Neuronal stem cell (in vitro differentiated cells): ENCODE measurements around the gene S100A4.

Experiments used
- DNase-seq: peaks from one replicate; pipeline ENCODE4 v3.0.0-alpha.2; 2013; ENCODE audit warnings: low spot score
- H2AFZ ChIP-seq: one replicate; pipeline ENCODE4 v1.6.1; 2013; ENCODE audit warnings: mild to moderate bottlenecking, low read length, inconsistent platforms
- H2AK5ac ChIP-seq: 2 replicates; pipeline ENCODE4 v1.6.1; 2013; ENCODE audit warnings: low read depth, mild to moderate bottlenecking, inconsistent platforms, low read length, moderate library complexity, mixed read lengths
- H2BK120ac ChIP-seq: 2 replicates; pipeline ENCODE4 v1.6.1; 2013; ENCODE audit warnings: low read depth, mild to moderate bottlenecking, inconsistent platforms, low read length, moderate library complexity, mixed read lengths
- H2BK12ac ChIP-seq: one replicate; pipeline ENCODE4 v1.6.1; 2013; ENCODE audit warnings: low read length, inconsistent platforms
- H2BK15ac ChIP-seq: 2 replicates; pipeline ENCODE4 v1.6.1; 2013; ENCODE audit warnings: mild to moderate bottlenecking, low read length, inconsistent platforms, mixed read lengths
- H2BK5ac ChIP-seq: one replicate; pipeline ENCODE4 v1.6.1; 2013; ENCODE audit warnings: inconsistent platforms, mild to moderate bottlenecking, low read length, moderate library complexity
- H3K14ac ChIP-seq: one replicate; pipeline ENCODE4 v1.6.1; 2013; ENCODE audit warnings: low read length, inconsistent platforms
- H3K18ac ChIP-seq: 2 replicates; pipeline ENCODE4 v1.6.1; 2013; ENCODE audit warnings: low read length, inconsistent platforms
- H3K23ac ChIP-seq: 2 replicates; pipeline ENCODE4 v1.6.1; 2013; ENCODE audit warnings: low read depth, mild to moderate bottlenecking, mixed read lengths, low read length, inconsistent platforms; ENCODE audit not compliant: poor library complexity
- H3K27ac ChIP-seq: replicated peaks from 3 replicates; pipeline ENCODE4 v1.5.1; 2013; ENCODE audit warnings: low read length, inconsistent platforms
- H3K27me3 ChIP-seq, 3 experiments: 2 replicates each; pipeline ENCODE4 v1.6.1; 2013; ENCODE audit warnings: low read length in 3 of 3, mild to moderate bottlenecking in 2 of 3, inconsistent platforms in 1 of 3, low read depth in 1 of 3, mixed read lengths in 1 of 3, moderate library complexity in 1 of 3; ENCODE audit not compliant: control insufficient read depth in 3 of 3, insufficient read depth in 3 of 3
- H3K36me3 ChIP-seq, 2 donors: replicated peaks in 1 of 2; 2 replicates each; pipeline ENCODE4 v1.6.1; 2013; ENCODE audit warnings: low read length in 2 of 2; ENCODE audit not compliant: control insufficient read depth in 2 of 2, insufficient read depth in 2 of 2
- H3K4ac ChIP-seq: 2 replicates; pipeline ENCODE4 v1.6.1; 2013; ENCODE audit warnings: inconsistent platforms, mild to moderate bottlenecking, low read length, moderate library complexity
- H3K4me1 ChIP-seq, 2 donors: 1 replicate in 1 of 2; 2 replicates in 1 of 2; pipeline ENCODE4 v1.6.1; 2013; ENCODE audit warnings: low read length in 2 of 2, low read depth in 1 of 2; ENCODE audit not compliant: control insufficient read depth in 2 of 2, insufficient read depth in 1 of 2
- H3K4me2 ChIP-seq: one replicate; pipeline ENCODE4 v1.6.1; 2013; ENCODE audit warnings: mild to moderate bottlenecking, low read length, inconsistent platforms; ENCODE audit not compliant: insufficient read depth, poor library complexity, severe bottlenecking
- H3K4me3 ChIP-seq, 2 donors: 2 replicates each; pipeline ENCODE4 v1.5.1; 2013; ENCODE audit warnings: low read length in 2 of 2, mild to moderate bottlenecking in 2 of 2, inconsistent platforms in 1 of 2, moderate library complexity in 1 of 2
- H3K79me1 ChIP-seq: one replicate; pipeline ENCODE4 v1.6.1; 2013; ENCODE audit warnings: low read depth, mild to moderate bottlenecking, inconsistent platforms, low read length, moderate library complexity
- H3K9ac ChIP-seq: one replicate; pipeline ENCODE4 v1.6.1; 2013; ENCODE audit warnings: mild to moderate bottlenecking, low read depth, low read length, inconsistent platforms; ENCODE audit not compliant: poor library complexity
- H3K9me3 ChIP-seq, 2 donors: replicated peaks in 1 of 2; 2 replicates each; pipeline versions ENCODE3 to v1.6.1; 2013; ENCODE audit warnings: low read length in 2 of 2, mild to moderate bottlenecking in 2 of 2, inconsistent platforms in 1 of 2, low read depth in 1 of 2, mixed read lengths in 1 of 2, moderate library complexity in 1 of 2; ENCODE audit not compliant: control insufficient read depth in 2 of 2, insufficient read depth in 1 of 2
- H4K8ac ChIP-seq: one replicate; pipeline ENCODE4 v1.6.1; 2013; ENCODE audit warnings: low read depth, mild to moderate bottlenecking, inconsistent platforms, low read length, moderate library complexity
- H4K91ac ChIP-seq: one replicate; pipeline ENCODE4 v1.6.1; 2013; ENCODE audit warnings: low read length, low read depth, mild to moderate bottlenecking, inconsistent platforms; ENCODE audit not compliant: poor library complexity
- whole genome bisulfite sequencing, 2 donors: extraction: QIAGEN DNeasy Blood & Tissue Kit; methylation state at CpG; one replicate each; pipeline ENCODE4 v1.1.7; 2013; ENCODE audit warnings: missing lambda C conversion rate in 2 of 2, mixed read lengths in 1 of 2; ENCODE audit not compliant: insufficient read length in 2 of 2, insufficient replicate concordance in 1 of 2; ENCODE audit errors: extremely low coverage in 2 of 2; 5-methylcytosine and 5-hydroxymethylcytosine counted together

The S100A4 gene

DNA sequence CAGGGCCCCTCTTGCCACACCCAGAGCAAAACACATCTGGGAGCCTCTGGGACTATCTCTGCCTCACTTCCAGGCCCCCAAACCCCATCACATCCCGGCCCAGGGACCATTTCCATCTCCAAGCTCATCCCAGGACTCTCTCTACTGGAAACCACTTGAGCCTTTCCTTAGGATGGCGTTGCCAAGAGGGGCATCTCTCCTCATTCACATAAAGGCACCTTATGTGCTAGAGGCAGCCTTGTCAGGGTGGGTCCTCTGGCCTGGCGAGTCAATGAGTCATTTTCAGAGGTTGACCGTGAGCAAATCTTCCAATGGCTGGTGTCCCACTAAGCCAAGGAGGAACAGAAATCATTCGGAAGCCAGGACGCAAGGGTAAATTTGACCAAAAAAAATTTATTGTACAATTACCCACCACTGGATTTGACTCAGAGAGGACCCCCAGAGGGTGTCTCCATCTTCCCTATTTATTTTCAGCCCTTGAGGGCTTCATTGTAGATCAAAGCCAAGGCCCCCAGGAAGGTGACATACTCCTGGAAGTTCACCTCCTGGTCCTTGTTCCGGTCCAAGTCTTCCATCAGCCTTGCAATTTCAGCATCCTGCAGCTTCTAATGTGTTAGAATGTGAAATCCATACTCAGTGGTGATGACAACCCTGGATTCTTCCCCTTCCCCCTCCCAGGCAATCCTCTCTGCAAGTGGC is 11.2 kb downstream of the S100A4 start:
- Histone ChIP-seq H4K8ac (no peak overlapping the region), H3K4me3 (no peak overlapping the region), H4K91ac (no peak overlapping the region), H3K18ac (no peak overlapping the region), H2BK12ac (no peak overlapping the region), H3K27me3 (peaks cover 0 to 44% (median 3%) of the 10 kb centered on the region in 3 experiments), H2AFZ (no peak overlapping the region), H3K4ac (no peak overlapping the region), H3K9ac (no peak overlapping the region), H3K4me1 (peaks cover 0 to 30% of the 10 kb centered on the region in 2 donors), H2BK120ac (no peak overlapping the region), H2BK15ac (no peak overlapping the region), H2BK5ac (peak overlapping the region; percentile 35), H3K27ac (no peak overlapping the region), H3K4me2 (no peak overlapping the region), H3K14ac (no peak overlapping the region), H3K79me1 (no peaks in the 10 kb centered on the region), H3K36me3 (no peaks in the 10 kb centered on the region), H2AK5ac (peak overlapping the region; percentile 99), H3K9me3 (no peaks in the 10 kb centered on the region), H3K23ac (no peak overlapping the region)
- DNase-seq, result no peak
- no CpG with 5 or more reads among the region's 7 CpGs for WGBS, 2 donors

DNA sequence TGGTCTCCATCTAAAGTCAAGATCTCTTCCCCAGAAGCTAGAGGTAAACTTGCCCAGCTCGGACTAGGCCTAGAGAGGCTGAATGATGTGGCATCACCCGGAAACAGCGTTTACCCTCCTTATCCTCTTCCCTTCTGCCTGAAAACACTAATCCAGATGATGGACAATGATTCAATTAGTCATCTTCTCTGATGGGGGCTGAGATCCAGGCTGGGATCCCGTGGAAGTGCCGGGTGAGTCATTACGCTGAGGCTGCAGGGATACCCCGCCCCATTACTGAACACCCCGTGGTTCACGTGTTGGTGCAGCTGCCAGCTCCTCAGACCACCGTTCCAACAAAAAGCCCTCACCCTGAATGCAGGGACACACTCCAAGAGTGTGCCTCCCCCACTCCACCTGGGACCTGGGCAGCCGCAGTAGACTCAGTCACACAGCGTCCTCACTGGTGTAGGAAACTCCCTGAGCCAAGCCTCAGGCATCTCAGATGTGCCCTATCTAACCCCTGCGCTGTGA is 11.9 kb downstream of the S100A4 start:
- Histone ChIP-seq H3K18ac (peak overlapping the region; percentile 15), H2BK15ac (peak overlapping the region; percentile 11), H3K79me1 (no peaks in the 10 kb centered on the region), H3K9me3 (no peaks in the 10 kb centered on the region), H3K27ac (peak overlapping the region; percentile 8), H3K27me3 (peaks cover 0 to 44% (median 3%) of the 10 kb centered on the region in 3 experiments), H3K36me3 (no peaks in the 10 kb centered on the region), H2BK120ac (no peak overlapping the region), H2AFZ (peak overlapping the region; percentile 83), H3K14ac (no peak overlapping the region), H4K91ac (no peak overlapping the region), H4K8ac (no peak overlapping the region), H2BK12ac (no peak overlapping the region), H2BK5ac (peak overlapping the region; percentile 35), H3K4me1 (peaks cover 0 to 30% of the 10 kb centered on the region in 2 donors), H3K4me3 (no peak overlapping the region), H3K4me2 (no peak overlapping the region), H3K4ac (no peak overlapping the region), H2AK5ac (peak overlapping the region; percentile 94), H3K23ac (no peak overlapping the region), H3K9ac (no peak overlapping the region)
- no peak for DNase-seq
- no CpG with 5 or more reads among the region's 13 CpGs for WGBS, 2 donors

DNA sequence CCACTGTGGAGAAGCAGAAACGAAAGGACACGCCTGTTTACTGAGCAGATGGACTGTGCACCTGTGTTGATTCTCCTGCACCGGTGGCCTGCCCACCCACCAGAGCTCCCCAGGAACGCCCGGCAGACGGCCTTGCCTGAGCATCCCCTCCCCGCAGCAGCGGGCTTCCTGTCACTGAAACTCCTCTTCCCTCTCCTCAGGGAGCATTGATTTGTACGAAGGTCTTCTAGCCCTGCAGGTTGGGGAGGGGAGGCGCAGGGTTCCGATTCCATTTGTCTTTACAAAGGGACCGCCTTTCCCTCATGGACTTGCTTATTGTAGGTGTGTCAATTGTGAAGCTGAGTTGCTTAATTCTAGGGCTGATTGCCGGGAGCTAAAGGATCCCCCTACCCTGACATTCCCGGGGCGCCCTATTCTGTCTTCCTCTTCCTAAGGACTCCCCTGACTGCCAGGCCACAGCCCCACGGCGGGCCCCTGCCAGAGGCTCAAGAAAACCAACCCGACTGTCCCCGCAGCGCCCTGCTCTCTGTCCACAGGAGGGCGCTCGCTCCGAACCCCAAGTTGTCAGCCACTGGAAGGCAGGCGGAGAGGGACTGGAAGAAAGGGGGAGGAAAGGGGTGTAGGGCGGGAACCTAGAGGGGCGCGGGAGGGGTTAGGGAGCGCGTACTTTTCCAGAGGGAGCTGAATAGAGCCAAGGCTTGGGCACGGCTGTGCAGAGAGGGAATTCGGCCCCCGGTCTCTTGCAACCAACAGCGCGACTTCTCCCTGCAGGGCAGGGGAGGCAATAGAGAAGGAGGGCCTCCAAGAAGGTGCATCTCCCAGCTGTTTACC is 12.6 kb downstream of the S100A4 start:
- Histone ChIP-seq H2BK15ac (no peak overlapping the region), H4K91ac (no peak overlapping the region), H3K4me3 (no peak overlapping the region), H3K27ac (peak overlapping the region; percentile 8), H3K23ac (peak overlapping the region; percentile 38), H2BK12ac (no peak overlapping the region), H3K9me3 (no peaks in the 10 kb centered on the region), H3K4me1 (peaks cover 0 to 26% of the 10 kb centered on the region in 2 donors), H3K14ac (no peak overlapping the region), H3K9ac (no peak overlapping the region), H3K79me1 (no peaks in the 10 kb centered on the region), H2BK5ac (peak overlapping the region; percentile 35), H3K4me2 (peak overlapping the region; percentile 32), H3K27me3 (peaks cover 0 to 44% (median 3%) of the 10 kb centered on the region in 3 experiments), H3K18ac (peak overlapping the region; percentile 39), H2AK5ac (peak overlapping the region; percentile 94), H3K36me3 (no peaks in the 10 kb centered on the region), H3K4ac (no peak overlapping the region), H2AFZ (peak overlapping the region; percentile 83), H4K8ac (no peak overlapping the region), H2BK120ac (no peak overlapping the region)
- WGBS, 2 donors, result no CpG with 5 or more reads among the region's 34 CpGs
- DNase-seq, result peak; percentile 94

DNA sequence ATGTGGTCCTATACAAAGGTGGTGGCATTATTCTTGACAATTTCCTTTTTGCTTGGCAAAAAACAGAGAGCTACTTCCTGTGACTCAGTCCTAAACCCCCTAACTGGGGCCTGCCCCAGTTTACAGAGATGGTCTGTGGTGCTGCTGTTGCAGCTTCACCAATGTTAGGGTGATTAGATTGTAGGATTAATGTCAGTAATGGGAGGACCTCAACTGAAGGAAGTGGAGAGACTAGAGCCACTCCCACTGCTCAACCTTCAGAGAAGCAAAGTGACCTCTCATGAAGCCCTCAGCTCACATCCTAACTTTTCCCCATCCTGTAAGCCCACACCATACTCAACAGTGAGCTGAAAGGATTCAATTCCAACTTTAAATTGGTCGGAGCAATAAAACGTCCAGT is 13.4 kb downstream of the S100A4 start:
- no peak overlapping the region for H4K91ac ChIP-seq
- WGBS, 2 donors, result no CpG with 5 or more reads among the region's 2 CpGs

More for the DNA sequence above, 13.4 kb downstream of the S100A4 start:
- Histone ChIP-seq H2BK12ac (no peak overlapping the region), H3K27me3 (peaks cover 0 to 41% (median 3%) of the 10 kb centered on the region in 3 experiments), H2AFZ (no peak overlapping the region), H2BK5ac (no peak overlapping the region), H3K23ac (no peak overlapping the region), H3K4me2 (no peak overlapping the region), H4K8ac (no peak overlapping the region), H3K27ac (no peak overlapping the region), H2BK120ac (no peak overlapping the region), H3K79me1 (no peaks in the 10 kb centered on the region), H3K18ac (no peak overlapping the region), H3K4ac (no peak overlapping the region), H2AK5ac (no peak overlapping the region), H3K4me3 (no peak overlapping the region), H3K36me3 (no peaks in the 10 kb centered on the region), H3K9ac (no peak overlapping the region), H3K4me1 (peaks cover 0 to 25% of the 10 kb centered on the region in 2 donors), H3K9me3 (no peaks in the 10 kb centered on the region), H3K14ac (no peak overlapping the region), H2BK15ac (no peak overlapping the region)
- DNase-seq, result no peak
